ENCODE measurements around the gene CPTP. TPM values are rescaled to one million over a fixed set of nuclear protein-coding genes. Genes with fewer than 3 reads are reported as not detected.
A peak's percentile ranks its signal among the peaks of the same experiment; 100 is the strongest.

Gene CPTP
- total RNA-seq, 1 experiment from 2014 or later = 29.4 TPM

DNA sequence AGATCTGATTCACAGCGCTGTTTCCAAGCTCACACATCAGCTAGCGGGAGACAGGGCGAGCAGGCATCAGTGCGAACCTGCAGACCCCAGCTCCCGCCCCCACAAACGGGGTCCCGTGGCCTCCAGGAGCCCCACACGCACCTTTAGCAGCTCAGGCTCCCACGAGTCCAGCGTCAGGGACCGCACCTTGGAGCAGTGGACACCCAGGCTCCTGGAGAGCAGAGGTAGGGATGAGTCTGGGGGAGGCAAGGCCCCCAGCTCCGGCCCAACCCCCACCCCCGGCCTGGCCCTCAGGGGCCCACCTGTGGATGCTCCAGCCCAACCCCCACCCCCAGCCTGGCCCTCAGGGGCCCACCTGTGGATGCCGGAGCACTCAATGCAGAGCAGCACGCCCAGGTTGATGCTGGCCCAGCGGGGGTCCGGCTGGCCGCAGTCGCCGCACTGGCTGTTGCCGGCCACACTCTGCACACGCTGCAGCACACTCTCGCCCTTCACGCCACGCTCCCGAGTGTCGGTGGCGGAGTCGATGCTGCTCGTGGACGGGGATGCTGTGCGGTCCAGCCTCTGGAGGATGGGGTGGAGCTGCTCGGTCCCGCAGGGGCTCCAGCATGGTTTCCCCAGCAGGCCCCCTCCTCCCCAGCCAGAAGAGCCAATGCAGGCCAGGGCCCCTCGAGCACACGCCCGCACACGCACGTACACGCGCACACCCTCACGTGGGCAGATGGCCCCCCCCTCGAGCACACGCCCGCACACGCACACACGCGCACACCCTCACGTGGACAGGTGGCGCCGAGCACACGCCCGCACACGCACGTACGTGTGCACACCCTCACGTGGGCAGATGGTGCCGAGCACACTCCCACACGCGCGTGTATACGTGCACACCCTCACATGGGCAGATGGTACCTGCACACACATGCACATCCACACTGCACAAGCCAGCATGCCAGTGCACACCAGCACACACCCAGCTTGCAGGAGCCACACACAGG is 28.2 kb upstream of the CPTP start:
- H3K27me3 ChIP-seq (replicated peaks) = no peaks in the 10 kb centered on the region
- H3K4me3 ChIP-seq = no peak overlapping the region

DNA sequence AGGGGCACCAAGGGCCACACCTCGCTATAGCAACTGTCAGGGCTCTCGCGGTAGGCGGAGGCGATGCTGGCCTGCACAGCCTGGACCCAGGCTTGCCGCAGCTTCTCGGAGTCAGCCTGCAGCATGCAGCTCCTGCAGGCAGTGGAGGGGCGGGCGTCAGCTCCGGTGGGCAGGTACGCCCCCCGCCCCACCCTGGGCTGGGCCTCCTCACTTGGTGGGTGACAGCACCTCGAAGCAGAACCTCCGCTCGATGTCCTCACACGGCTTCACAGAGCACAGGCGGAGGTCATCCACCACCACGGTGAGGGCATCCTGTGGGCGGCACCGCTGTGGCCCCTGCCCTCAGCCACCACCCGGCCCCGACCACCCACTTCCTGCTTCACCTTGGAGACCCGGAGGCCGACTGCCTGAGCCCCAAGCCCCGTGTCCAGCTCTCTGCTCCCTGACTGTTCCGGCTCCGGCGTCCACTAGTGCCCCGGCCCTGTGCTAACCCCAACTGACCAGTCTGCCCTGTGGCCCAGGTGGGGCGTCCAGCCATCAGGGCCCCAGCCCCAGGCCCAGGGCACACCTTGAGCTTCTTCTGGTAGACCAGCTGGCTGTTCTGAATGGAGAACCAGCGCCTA is 26.7 kb upstream of the CPTP start:
- H3K4me1 ChIP-seq (replicated peaks) = peaks cover 10% of the 10 kb centered on the region
- no peak overlapping the region for H3K27ac ChIP-seq
- H3K36me3 ChIP-seq = peaks cover 64% of the 10 kb centered on the region
- DNase-seq (ENCODE audit: low read depth in 1 of 2, low spot score in 2 of 2) = no peak
- no peaks in the 10 kb centered on the region for H3K9me3 ChIP-seq (replicated peaks)
- H3K27me3 ChIP-seq (replicated peaks) = no peaks in the 10 kb centered on the region
- H3K4me3 ChIP-seq = no peak overlapping the region

More for the DNA sequence above, 28.2 kb upstream of the CPTP start:
- Histone ChIP-seq H3K27ac (no peak overlapping the region), H3K9me3 (replicated peaks) (no peaks in the 10 kb centered on the region), H3K4me1 (replicated peaks) (peaks cover 10% of the 10 kb centered on the region), H3K36me3 (peaks cover 63% of the 10 kb centered on the region)
- no peak for DNase-seq (ENCODE audit: low read depth in 1 of 2, low spot score in 2 of 2)

GRCh38 chr1:1298861-1299685 is 25.5 kb upstream of the CPTP start:
- no peak overlapping the region for H3K4me3 ChIP-seq
- H3K27me3 ChIP-seq (replicated peaks) = no peaks in the 10 kb centered on the region
- no peak for DNase-seq (ENCODE audit: low read depth in 1 of 2, low spot score in 2 of 2)
- no peak overlapping the region for H3K27ac ChIP-seq
- H3K9me3 ChIP-seq (replicated peaks) = no peaks in the 10 kb centered on the region
- peaks cover 57% of the 10 kb centered on the region for H3K36me3 ChIP-seq
- H3K4me1 ChIP-seq (replicated peaks) = peaks cover 10% of the 10 kb centered on the region

DNA sequence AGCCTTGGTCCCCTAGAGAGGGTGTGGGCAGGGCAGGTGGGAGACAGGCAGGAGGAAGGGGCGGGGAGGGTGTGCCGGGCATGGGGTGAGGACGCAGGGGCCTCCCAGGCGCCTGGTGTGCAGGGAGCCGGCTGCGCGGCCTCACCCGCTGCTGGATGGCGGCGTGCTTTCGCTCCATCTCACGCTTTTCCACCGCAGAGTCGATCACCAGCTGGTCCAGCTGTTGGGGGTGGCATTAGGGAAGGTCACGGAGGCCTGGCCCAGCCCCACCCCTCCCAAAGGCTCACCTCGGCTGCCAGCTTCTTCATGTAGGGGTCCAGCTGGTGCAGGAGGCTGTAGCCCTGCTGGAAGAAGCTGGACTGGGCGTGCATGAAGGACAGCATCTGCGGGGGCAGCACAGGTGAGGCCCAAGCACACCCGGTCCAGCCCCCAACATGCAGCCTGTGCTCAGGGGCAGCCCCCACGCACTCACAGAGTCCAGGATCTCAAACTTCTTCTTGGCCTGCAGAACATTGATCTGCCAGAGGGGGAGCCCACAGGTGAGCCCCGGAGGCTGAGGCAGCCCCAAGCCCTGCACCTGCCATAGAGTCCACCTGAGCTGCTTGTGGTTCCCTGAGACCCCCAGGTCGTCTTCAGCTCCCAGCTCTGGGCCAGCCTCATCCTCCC is 24.8 kb upstream of the CPTP start:
- H3K4me1 ChIP-seq (replicated peaks) = peaks cover 15% of the 10 kb centered on the region
- no peaks in the 10 kb centered on the region for H3K27me3 ChIP-seq (replicated peaks)
- no peak overlapping the region for H3K27ac ChIP-seq
- peaks cover 56% of the 10 kb centered on the region for H3K36me3 ChIP-seq
- H3K9me3 ChIP-seq (replicated peaks) = no peaks in the 10 kb centered on the region
- no peak for DNase-seq (ENCODE audit: low read depth in 1 of 2, low spot score in 2 of 2)
- H3K4me3 ChIP-seq = no peak overlapping the region

- H3K4me3 ChIP-seq = no peak overlapping the region
These were observed 24.3 kb upstream of the CPTP start for GRCh38 chr1:1300352-1300739.

GRCh38 chr1:1302006-1302430 is 22.6 kb upstream of the CPTP start:
- H3K27me3 ChIP-seq (replicated peaks) = no peaks in the 10 kb centered on the region
- DNase-seq (ENCODE audit: low read depth in 1 of 2, low spot score in 2 of 2) = no peak
- peaks cover 28% of the 10 kb centered on the region for H3K4me1 ChIP-seq (replicated peaks)
- no peak overlapping the region for H3K27ac ChIP-seq
- H3K4me3 ChIP-seq = no peak overlapping the region
- H3K9me3 ChIP-seq (replicated peaks) = 0 out of 2 replicates have a peak, but pooled peaks cover under 1% of the 10 kb centered on the region
- peaks cover 40% of the 10 kb centered on the region for H3K36me3 ChIP-seq

More at GRCh38 chr1:1300352-1300739, 24.3 kb upstream of the CPTP start:
- Histone ChIP-seq H3K36me3 (peaks cover 52% of the 10 kb centered on the region), H3K9me3 (replicated peaks) (no peaks in the 10 kb centered on the region), H3K27me3 (replicated peaks) (no peaks in the 10 kb centered on the region), H3K4me1 (replicated peaks) (peaks cover 15% of the 10 kb centered on the region), H3K27ac (no peak overlapping the region)
- DNase-seq (ENCODE audit: low read depth in 1 of 2, low spot score in 2 of 2) = no peak

- Histone ChIP-seq H3K36me3 (peaks cover 45% of the 10 kb centered on the region), H3K9me3 (replicated peaks) (0 out of 2 replicates have a peak, but pooled peaks cover 5% of the 10 kb centered on the region), H3K27ac (no peak overlapping the region), H3K4me3 (no peak overlapping the region), H3K27me3 (replicated peaks) (no peaks in the 10 kb centered on the region), H3K4me1 (replicated peaks) (peaks cover 36% of the 10 kb centered on the region)
- no peak for DNase-seq (ENCODE audit: low read depth in 1 of 2, low spot score in 2 of 2)
These were observed 21.6 kb upstream of the CPTP start for GRCh38 chr1:1302951-1303509.

GRCh38 chr1:1303736-1304135 is 20.9 kb upstream of the CPTP start:
- no peak overlapping the region for H3K27ac ChIP-seq
- H3K27me3 ChIP-seq (replicated peaks) = no peaks in the 10 kb centered on the region
- no peak for DNase-seq (ENCODE audit: low read depth in 1 of 2, low spot score in 2 of 2)
- no peak overlapping the region for H3K4me3 ChIP-seq
- peaks cover 40% of the 10 kb centered on the region for H3K4me1 ChIP-seq (replicated peaks)
- H3K9me3 ChIP-seq (replicated peaks) = 0 out of 2 replicates have a peak, but pooled peaks cover 5% of the 10 kb centered on the region
- H3K36me3 ChIP-seq = peaks cover 47% of the 10 kb centered on the region

DNA sequence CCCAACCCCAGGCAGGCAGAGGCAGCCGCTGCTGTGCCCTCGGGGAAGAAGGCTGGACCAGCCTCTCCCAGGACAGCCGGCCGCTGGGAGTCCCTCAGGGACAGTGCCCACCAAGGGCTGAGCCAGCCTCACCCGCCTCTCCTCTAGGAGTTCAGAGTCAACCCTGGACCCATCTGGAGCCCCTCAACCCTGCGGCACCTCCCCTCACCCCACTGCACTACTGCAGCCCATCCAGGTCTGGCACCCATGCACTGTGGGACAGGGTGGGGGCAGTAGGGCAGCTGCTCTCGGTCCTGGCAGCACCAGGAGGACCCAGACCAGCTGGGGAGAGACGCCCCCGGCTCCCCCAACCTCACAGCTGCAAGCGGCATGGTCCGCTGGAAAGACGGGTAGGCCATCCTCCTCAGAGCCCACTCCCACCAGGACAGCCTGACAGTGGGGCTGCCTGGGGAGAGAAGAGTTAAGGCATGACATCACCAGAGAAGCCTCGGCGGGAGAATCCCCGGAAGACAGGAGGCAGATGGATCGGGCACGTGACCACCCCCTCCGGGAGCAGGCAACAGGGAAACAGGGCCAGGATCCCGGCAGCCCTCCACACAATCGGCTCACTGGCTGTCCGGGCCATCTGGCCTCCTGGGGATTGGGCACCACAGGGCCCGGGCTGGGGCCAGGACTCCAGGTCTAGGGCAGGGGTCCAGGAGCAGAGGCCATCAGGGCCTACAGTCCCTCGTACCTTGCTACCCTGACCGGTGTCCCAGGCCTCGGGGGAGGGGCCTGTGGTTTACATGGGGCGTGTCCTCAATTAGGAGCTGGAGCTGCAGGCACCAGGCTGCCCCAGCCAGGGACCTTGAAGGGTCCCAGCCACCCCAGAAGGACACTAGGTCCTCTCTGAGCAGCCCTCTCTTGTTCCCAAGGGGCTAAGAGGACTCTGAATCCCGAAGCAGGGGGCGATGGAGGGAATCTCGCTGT is 20.0 kb upstream of the CPTP start:
- Histone ChIP-seq H3K36me3 (peaks cover 47% of the 10 kb centered on the region), H3K27ac (peak overlapping the region; percentile 67), H3K4me3 (peak overlapping the region; percentile 15)

DNA sequence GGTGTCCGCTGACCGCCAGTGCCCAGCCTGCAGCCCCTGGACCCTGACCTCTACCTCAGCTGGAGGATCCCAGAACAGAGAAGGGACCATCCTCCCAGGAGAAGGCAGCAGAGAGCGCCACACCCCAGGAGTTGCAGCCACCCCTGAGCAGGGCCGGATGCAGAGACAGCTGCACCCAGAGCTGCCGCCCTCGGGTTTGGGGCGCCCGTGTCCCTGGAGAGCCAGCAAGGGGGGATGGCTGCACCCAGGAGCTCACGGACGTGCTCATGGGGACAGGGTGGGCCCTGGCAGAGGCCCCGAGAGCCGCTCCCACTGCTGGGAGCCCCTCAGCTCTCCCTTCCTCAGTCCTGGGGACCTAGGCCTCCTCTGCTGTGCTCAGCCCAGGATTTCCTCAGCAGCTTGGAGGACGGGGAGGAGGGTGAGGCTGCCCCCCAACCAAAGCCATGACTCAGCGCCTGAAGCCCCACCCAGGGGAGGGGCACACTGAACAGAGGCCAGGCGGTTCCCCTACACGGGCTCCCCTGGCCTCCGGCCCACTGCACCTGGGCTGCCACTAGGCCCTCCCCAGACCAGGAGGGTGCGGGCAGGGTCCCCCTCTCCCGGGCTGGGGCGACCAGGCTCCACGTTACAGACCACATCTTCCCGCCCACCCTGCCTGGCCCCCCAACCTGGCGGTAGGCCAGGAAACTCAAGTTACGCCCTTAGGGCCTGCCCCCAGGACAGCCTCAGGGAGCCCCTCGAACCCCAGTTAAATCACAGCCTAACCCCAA is 19.1 kb upstream of the CPTP start:
- peak; percentile 73 to 80 for DNase-seq (ENCODE audit: low read depth in 1 of 2, low spot score in 2 of 2)
- 0 out of 2 replicates have a peak, but pooled peaks cover 5% of the 10 kb centered on the region for H3K9me3 ChIP-seq (replicated peaks)
- peak overlapping the region; percentile 67 for H3K27ac ChIP-seq
- no peaks in the 10 kb centered on the region for H3K27me3 ChIP-seq (replicated peaks)
- H3K4me1 ChIP-seq (replicated peaks) = peaks cover 54% of the 10 kb centered on the region
- peak overlapping the region; percentile 15 for H3K4me3 ChIP-seq
- H3K36me3 ChIP-seq = peaks cover 48% of the 10 kb centered on the region

More for the DNA sequence above, 20.0 kb upstream of the CPTP start:
- H3K9me3 ChIP-seq (replicated peaks) = 0 out of 2 replicates have a peak, but pooled peaks cover 5% of the 10 kb centered on the region
- peak; percentile 76 to 81 for DNase-seq (ENCODE audit: low read depth in 1 of 2, low spot score in 2 of 2)
- no peaks in the 10 kb centered on the region for H3K27me3 ChIP-seq (replicated peaks)
- peaks cover 48% of the 10 kb centered on the region for H3K4me1 ChIP-seq (replicated peaks)

- H3K4me3 ChIP-seq = peak overlapping the region; percentile 91
- H3K36me3 ChIP-seq = peaks cover 51% of the 10 kb centered on the region
- 0 out of 2 replicates have a peak, but pooled peaks cover 5% of the 10 kb centered on the region for H3K9me3 ChIP-seq (replicated peaks)
- no peaks in the 10 kb centered on the region for H3K27me3 ChIP-seq (replicated peaks)
- DNase-seq (ENCODE audit: low read depth in 1 of 2, low spot score in 2 of 2) = peak in 1 of 2 experiments; percentile 34
- H3K4me1 ChIP-seq (replicated peaks) = peaks cover 54% of the 10 kb centered on the region
- peak overlapping the region; percentile 67 for H3K27ac ChIP-seq
These were observed 18.4 kb upstream of the CPTP start for GRCh38 chr1:1306070-1306660.
